Mesenchymal stem cell (in vitro differentiated cells and primary cell): Measurements from ENCODE around the gene CTU2.
A peak's percentile ranks its signal among the peaks of the same experiment; 100 is the strongest.

Experiments used
- DNase-seq: peaks from one replicate; pipeline ENCODE4 v3.0.0-alpha.2; 2013
- H2AFZ ChIP-seq: one replicate; pipeline ENCODE4 v1.6.1; 2013; ENCODE audit warnings: low read depth, mild to moderate bottlenecking, control low read depth, inconsistent platforms, low read length, moderate library complexity
- H2AK5ac ChIP-seq: 2 replicates; pipeline ENCODE4 v1.6.1; 2013; ENCODE audit warnings: low read length, moderate library complexity, mild to moderate bottlenecking, inconsistent platforms; ENCODE audit not compliant: severe bottlenecking
- H2BK120ac ChIP-seq: one replicate; pipeline ENCODE4 v1.6.1; 2013; ENCODE audit warnings: low read depth, mild to moderate bottlenecking, inconsistent platforms, low read length, moderate library complexity
- H2BK12ac ChIP-seq, 2 experiments: one replicate each; pipeline ENCODE4 v1.6.1; 2013; ENCODE audit warnings: inconsistent platforms in 2 of 2, low read length in 2 of 2, mild to moderate bottlenecking in 2 of 2, moderate library complexity in 2 of 2, control low read depth in 1 of 2
- H2BK15ac ChIP-seq: one replicate; pipeline ENCODE4 v1.6.1; 2013; ENCODE audit warnings: mild to moderate bottlenecking, low read depth, inconsistent platforms; ENCODE audit not compliant: poor library complexity, severe bottlenecking
- H2BK5ac ChIP-seq: 2 replicates; pipeline ENCODE4 v1.6.1; 2013; ENCODE audit warnings: low read depth, mild to moderate bottlenecking, low read length, control low read depth, inconsistent platforms; ENCODE audit not compliant: poor library complexity, severe bottlenecking
- H3K14ac ChIP-seq, 2 experiments: one replicate each; pipeline ENCODE4 v1.6.1; 2013; ENCODE audit warnings: inconsistent platforms in 2 of 2, low read length in 2 of 2, control low read depth in 1 of 2, mild to moderate bottlenecking in 1 of 2, moderate library complexity in 1 of 2
- H3K18ac ChIP-seq, 2 experiments: one replicate each; pipeline ENCODE4 v1.6.1; 2013; ENCODE audit warnings: inconsistent platforms in 2 of 2, low read length in 2 of 2, control low read depth in 1 of 2, low read depth in 1 of 2, mild to moderate bottlenecking in 1 of 2
- H3K23ac ChIP-seq, 2 experiments: one replicate each; pipeline ENCODE4 v1.6.1; 2013; ENCODE audit warnings: inconsistent platforms in 2 of 2, low read length in 2 of 2, mild to moderate bottlenecking in 2 of 2, moderate library complexity in 2 of 2, control low read depth in 1 of 2
- H3K27ac ChIP-seq: 2 replicates; pipeline ENCODE4 v1.5.1; 2013; ENCODE audit warnings: mild to moderate bottlenecking, moderate library complexity, low read length, control low read depth, inconsistent platforms; ENCODE audit not compliant: poor library complexity, severe bottlenecking
- H3K27me3 ChIP-seq, 2 experiments: 2 replicates each; pipeline versions ENCODE4 v1.6.1 to v1.7.0; 2013; ENCODE audit warnings: low read length in 2 of 2, mild to moderate bottlenecking in 2 of 2, moderate library complexity in 2 of 2, control low read depth in 1 of 2, inconsistent platforms in 1 of 2; ENCODE audit not compliant: control insufficient read depth in 1 of 2, insufficient read depth in 1 of 2
- H3K36me3 ChIP-seq, 2 experiments: 2 replicates each; pipeline versions ENCODE4 v1.6.1 to v1.7.0; 2013; ENCODE audit warnings: low read length in 2 of 2, control low read depth in 1 of 2, inconsistent platforms in 1 of 2, low read depth in 1 of 2, mild to moderate bottlenecking in 1 of 2; ENCODE audit not compliant: insufficient read depth in 2 of 2, control insufficient read depth in 1 of 2
- H3K4ac ChIP-seq, 2 experiments: one replicate each; pipeline ENCODE4 v1.6.1; 2013; ENCODE audit warnings: inconsistent platforms in 2 of 2, low read length in 2 of 2, mild to moderate bottlenecking in 2 of 2, moderate library complexity in 2 of 2, control low read depth in 1 of 2, low read depth in 1 of 2
- H3K4me1 ChIP-seq: 2 replicates; pipeline ENCODE4 v1.6.1; 2013; ENCODE audit warnings: low read depth, low read length, control low read depth; ENCODE audit not compliant: control insufficient read depth, insufficient read depth
- H3K4me2 ChIP-seq: 2 replicates; pipeline ENCODE4 v1.6.1; 2013; ENCODE audit warnings: low read length, mild to moderate bottlenecking, inconsistent platforms; ENCODE audit not compliant: poor library complexity, severe bottlenecking
- H3K4me3 ChIP-seq, 2 experiments: 2 replicates each; pipeline versions ENCODE4 v1.5.1 to v1.7.0; 2013; ENCODE audit warnings: low read length in 2 of 2, mild to moderate bottlenecking in 2 of 2, control low read depth in 1 of 2, low read depth in 1 of 2; ENCODE audit not compliant: insufficient read depth in 1 of 2
- H3K79me1 ChIP-seq: replicated peaks from 2 replicates; pipeline ENCODE4 v1.6.1; 2013; ENCODE audit warnings: mild to moderate bottlenecking, control low read depth, low read length, inconsistent platforms; ENCODE audit not compliant: poor library complexity, severe bottlenecking
- H3K9ac ChIP-seq: 2 replicates; pipeline ENCODE4 v1.7.0; 2013; ENCODE audit warnings: mild to moderate bottlenecking, low read length, moderate library complexity
- H3K9me3 ChIP-seq: 2 replicates; pipeline ENCODE4 v1.7.0; 2013; ENCODE audit warnings: mild to moderate bottlenecking, low read length; ENCODE audit not compliant: control insufficient read depth
- H4K8ac ChIP-seq: one replicate; pipeline ENCODE4 v1.6.1; 2013; ENCODE audit warnings: inconsistent platforms, mild to moderate bottlenecking, low read length, moderate library complexity
- H4K91ac ChIP-seq: one replicate; pipeline ENCODE4 v1.6.1; 2013; ENCODE audit warnings: mild to moderate bottlenecking, low read length, inconsistent platforms
- WGBS: methylation state at CpG from one replicate; pipeline ENCODE4 v1.1.7; 2013; ENCODE audit warnings: mixed read lengths; 5-methylcytosine and 5-hydroxymethylcytosine counted together

CTU2 gene

DNA sequence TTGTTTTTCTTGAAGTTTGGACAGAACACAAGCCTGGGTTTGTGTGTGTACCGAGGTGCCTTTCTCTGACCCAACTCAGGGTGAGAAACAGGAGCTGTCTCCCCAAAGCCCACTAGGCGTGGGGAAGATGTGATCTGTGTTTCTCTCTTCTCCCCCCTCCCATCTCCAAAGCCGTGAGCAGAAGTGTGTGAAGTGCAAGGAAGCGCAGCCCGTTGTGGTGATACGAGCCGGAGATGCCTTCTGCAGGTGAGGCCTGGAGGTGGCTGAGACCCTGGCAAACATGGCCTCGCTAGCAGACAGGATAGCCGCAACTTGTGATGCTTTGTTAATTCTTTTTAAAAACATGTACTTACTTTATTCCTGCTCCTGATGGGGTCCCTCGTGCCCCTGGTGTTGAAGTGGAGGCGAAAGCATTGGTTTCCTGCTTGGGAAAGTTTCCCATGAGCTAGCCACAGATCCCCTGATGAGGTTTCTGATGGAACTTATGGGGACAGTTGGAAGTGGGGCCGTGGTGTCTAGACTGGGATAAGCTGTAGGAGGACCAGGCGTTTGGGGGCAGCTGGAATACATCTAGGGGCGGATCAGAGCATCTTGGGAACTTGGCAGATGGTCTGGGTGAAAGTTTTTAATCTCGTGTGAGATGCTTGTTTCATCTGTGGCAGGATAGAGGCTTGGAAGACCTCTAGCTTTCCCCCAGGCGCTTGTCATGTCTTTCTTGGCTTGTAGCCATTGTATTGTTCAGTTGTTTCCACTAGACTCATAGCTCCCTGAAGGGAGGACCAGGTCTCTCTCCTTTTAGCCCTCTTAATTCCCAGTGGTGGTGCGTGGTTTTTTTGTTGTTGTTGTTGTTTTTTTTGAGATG is 893 bp downstream of the CTU2 start:
- H4K91ac ChIP-seq = no peak overlapping the region
- H3K27me3 ChIP-seq = no peaks in the 10 kb centered on the region
- no peak overlapping the region for H3K23ac ChIP-seq
- H2AK5ac ChIP-seq = no peak overlapping the region
- peak overlapping the region; percentile 54 to 75 for H3K4ac ChIP-seq
- H2BK120ac ChIP-seq = peak overlapping the region; percentile 39
- H3K4me3 ChIP-seq = peak overlapping the region; percentile 95 to 99
- no peaks in the 10 kb centered on the region for H3K9me3 ChIP-seq
- WGBS = 45% methylated on average over 13 of the region's 17 CpGs
- H4K8ac ChIP-seq = no peak overlapping the region
- H3K79me1 ChIP-seq = peaks cover 45% of the 10 kb centered on the region
- no peak overlapping the region for H2BK5ac ChIP-seq
- H3K18ac ChIP-seq = no peak overlapping the region
- H3K4me2 ChIP-seq = peak overlapping the region; percentile 57
- H2AFZ ChIP-seq = no peak overlapping the region
- H3K4me1 ChIP-seq = peaks cover 27% of the 10 kb centered on the region
- no peak overlapping the region for H3K14ac ChIP-seq
- peak overlapping the region; percentile 93 for H3K9ac ChIP-seq
- DNase-seq = peak; percentile 5
- no peak overlapping the region for H2BK12ac ChIP-seq
- H3K36me3 ChIP-seq = peaks cover 0 to 49% of the 10 kb centered on the region in 2 experiments
- H2BK15ac ChIP-seq = no peak overlapping the region
- peak overlapping the region; percentile 8 for H3K27ac ChIP-seq

DNA sequence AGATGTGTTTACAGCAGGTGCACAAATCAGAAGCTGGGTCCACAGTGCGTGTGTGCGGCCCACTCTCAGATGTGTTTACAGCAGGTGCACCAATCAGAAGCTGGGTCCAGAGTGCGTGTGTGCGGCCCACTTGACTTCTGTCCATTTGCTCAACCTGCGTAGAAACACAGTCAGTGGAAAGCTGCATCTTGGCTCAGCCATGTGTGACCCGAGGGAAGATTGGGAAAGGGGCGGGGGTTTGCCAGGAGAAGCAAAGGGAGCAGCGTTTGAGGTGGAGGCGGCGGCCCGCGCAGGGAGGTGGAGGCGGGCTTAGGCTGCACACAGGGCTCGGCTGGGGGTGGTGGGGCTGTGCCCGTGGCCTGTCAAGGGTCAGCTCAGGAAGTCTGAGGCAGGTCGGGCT is 4.3 kb downstream of the CTU2 start:
- H3K27me3 ChIP-seq = no peaks in the 10 kb centered on the region
- H4K91ac ChIP-seq = no peak overlapping the region
- H2BK120ac ChIP-seq = no peak overlapping the region
- H3K9me3 ChIP-seq = no peaks in the 10 kb centered on the region
- no peak overlapping the region for H2BK5ac ChIP-seq
- H3K23ac ChIP-seq = no peak overlapping the region
- no peak overlapping the region for H3K14ac ChIP-seq
- peaks cover 15% of the 10 kb centered on the region for H3K4me1 ChIP-seq
- no peak overlapping the region for H3K4me2 ChIP-seq
- no peak overlapping the region for H2BK15ac ChIP-seq
- no peak overlapping the region for H3K4me3 ChIP-seq
- peaks cover 24 to 60% of the 10 kb centered on the region in 2 experiments for H3K36me3 ChIP-seq
- peaks cover 38% of the 10 kb centered on the region for H3K79me1 ChIP-seq
- no peak overlapping the region for H3K4ac ChIP-seq
- H3K9ac ChIP-seq = no peak overlapping the region
- no peak overlapping the region for H4K8ac ChIP-seq
- H2AFZ ChIP-seq = no peak overlapping the region
- no peak overlapping the region for H2AK5ac ChIP-seq
- no peak overlapping the region for H3K18ac ChIP-seq
- no peak for DNase-seq
- WGBS = 89% methylated on average over 15 of the region's 16 CpGs
- no peak overlapping the region for H2BK12ac ChIP-seq
- no peak overlapping the region for H3K27ac ChIP-seq

DNA sequence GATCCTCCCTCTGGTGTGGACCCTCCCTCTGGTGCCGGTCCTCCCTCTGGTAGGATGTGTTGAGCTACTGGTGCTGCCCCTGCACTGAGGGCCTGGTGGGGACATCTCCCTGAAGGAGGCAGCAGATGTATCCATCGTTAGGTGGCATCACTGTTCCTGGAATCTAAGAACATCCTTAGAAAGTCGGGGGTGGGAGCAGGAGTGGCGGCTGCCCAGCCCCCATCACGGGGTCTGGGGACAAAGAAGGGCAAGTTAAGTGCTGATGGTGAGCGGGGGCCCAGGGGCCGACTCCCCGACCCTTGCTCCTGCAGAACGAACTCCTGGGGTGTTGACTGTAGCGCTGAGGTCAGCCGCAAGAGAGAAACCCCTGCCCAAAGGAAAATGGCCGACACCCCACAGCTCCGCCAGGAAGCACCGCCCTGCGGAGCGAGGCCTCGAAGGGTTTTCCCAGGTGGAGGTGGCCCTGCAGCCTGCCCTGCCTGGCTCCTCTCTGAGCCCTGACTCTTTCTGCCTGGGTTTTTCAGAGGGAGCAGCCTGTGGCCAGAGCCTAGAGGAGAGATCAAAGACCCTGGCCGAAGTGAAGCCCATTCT is 5.5 kb downstream of the CTU2 start:
- peaks cover 15% of the 10 kb centered on the region for H3K4me1 ChIP-seq
- peaks cover 33% of the 10 kb centered on the region for H3K79me1 ChIP-seq
- peaks cover 37 to 73% of the 10 kb centered on the region in 2 experiments for H3K36me3 ChIP-seq
- no peak overlapping the region for H2BK12ac ChIP-seq
- H3K4me3 ChIP-seq = no peak overlapping the region
- no peak overlapping the region for H3K18ac ChIP-seq
- no peak overlapping the region for H2BK120ac ChIP-seq
- no peak overlapping the region for H4K8ac ChIP-seq
- DNase-seq = no peak
- no peak overlapping the region for H3K23ac ChIP-seq
- H3K27me3 ChIP-seq = no peaks in the 10 kb centered on the region
- H3K14ac ChIP-seq = no peak overlapping the region
- H2AK5ac ChIP-seq = no peak overlapping the region
- H2AFZ ChIP-seq = no peak overlapping the region
- no peak overlapping the region for H4K91ac ChIP-seq
- H3K4me2 ChIP-seq = no peak overlapping the region
- 89% methylated on average over 18 of the region's 18 CpGs for WGBS
- H2BK5ac ChIP-seq = no peak overlapping the region
- H3K27ac ChIP-seq = no peak overlapping the region
- no peak overlapping the region for H3K9ac ChIP-seq
- no peaks in the 10 kb centered on the region for H3K9me3 ChIP-seq
- no peak overlapping the region for H2BK15ac ChIP-seq
- H3K4ac ChIP-seq = no peak overlapping the region

- no peak overlapping the region for H2BK5ac ChIP-seq
- no peak overlapping the region for H2BK120ac ChIP-seq
- H2BK15ac ChIP-seq = no peak overlapping the region
- no peak overlapping the region for H2AK5ac ChIP-seq
- no peak overlapping the region for H3K27ac ChIP-seq
- no peak overlapping the region for H3K14ac ChIP-seq
- H3K9ac ChIP-seq = no peak overlapping the region
- no peaks in the 10 kb centered on the region for H3K27me3 ChIP-seq
- no peak overlapping the region for H4K8ac ChIP-seq
- no peaks in the 10 kb centered on the region for H3K9me3 ChIP-seq
- H3K79me1 ChIP-seq = peaks cover 31% of the 10 kb centered on the region
- no peak overlapping the region for H3K4ac ChIP-seq
- no peak overlapping the region for H3K4me3 ChIP-seq
- no peak for DNase-seq
- 91% methylated on average over 21 of the region's 25 CpGs for WGBS
- peaks cover 9% of the 10 kb centered on the region for H3K4me1 ChIP-seq
- no peak overlapping the region for H3K23ac ChIP-seq
- no peak overlapping the region for H2BK12ac ChIP-seq
- peaks cover 43 to 79% of the 10 kb centered on the region in 2 experiments for H3K36me3 ChIP-seq
- no peak overlapping the region for H2AFZ ChIP-seq
- H3K4me2 ChIP-seq = no peak overlapping the region
- H4K91ac ChIP-seq = no peak overlapping the region
- no peak overlapping the region for H3K18ac ChIP-seq
Measured at GRCh38 chr16:88712362-88712979, 6.2 kb downstream of the CTU2 start.
